Fibroblast of gingiva (primary cell): Measurements from ENCODE around the gene CDH4.
"Not testable (repeated sequence)": the region's sequence is repeated elsewhere in the genome, so short reads cannot be mapped to it uniquely, and the experiment has no call there.

Source experiments
- DNase-seq: peaks from one replicate; pipeline ENCODE4 v3.0.0-alpha.2; 2011; ENCODE audit warnings: low read depth

CDH4 gene

GRCh38 chr20:61253640-61254511 lies 1.8 kb downstream of the CDH4 start:
- no peak for DNase-seq

- no peak for DNase-seq
Observed at GRCh38 chr20:61254881-61255626, 3.0 kb downstream of the CDH4 start.

GRCh38 chr20:61256365-61256764 lies 4.3 kb downstream of the CDH4 start:
- no peak for DNase-seq

- no peak for DNase-seq
Observed at GRCh38 chr20:61256824-61257223, 4.8 kb downstream of the CDH4 start.

- DNase-seq, result no peak
Observed at GRCh38 chr20:61257611-61258010, 5.5 kb downstream of the CDH4 start.

- DNase-seq, result no peak
Observed at GRCh38 chr20:61259741-61260140, 7.7 kb downstream of the CDH4 start.

- DNase-seq, result no peak
Observed at GRCh38 chr20:61260905-61261304, 8.8 kb downstream of the CDH4 start.

- DNase-seq, result no peak
Observed at GRCh38 chr20:61262036-61262435, 10.0 kb downstream of the CDH4 start.

- no peak for DNase-seq
Observed at GRCh38 chr20:61262514-61262913, 10.5 kb downstream of the CDH4 start.

- DNase-seq, result no peak
Observed at GRCh38 chr20:61263084-61263695, 11.1 kb downstream of the CDH4 start.

- no peak for DNase-seq
Observed at GRCh38 chr20:61263938-61264337, 11.9 kb downstream of the CDH4 start.

- no peak for DNase-seq
Observed at GRCh38 chr20:61267241-61267640, 15.2 kb downstream of the CDH4 start.

- no peak for DNase-seq
Observed at GRCh38 chr20:61268024-61268423, 16.0 kb downstream of the CDH4 start.

GRCh38 chr20:61271312-61272231 lies 19.5 kb downstream of the CDH4 start:
- no peak for DNase-seq

- not testable (repeated sequence) for DNase-seq
Observed at GRCh38 chr20:61273024-61273423, 21.0 kb downstream of the CDH4 start.

- DNase-seq, result not testable (repeated sequence)
Observed at GRCh38 chr20:61273666-61274065, 21.6 kb downstream of the CDH4 start.

- no peak for DNase-seq
Observed at GRCh38 chr20:61274326-61274725, 22.3 kb downstream of the CDH4 start.

GRCh38 chr20:61278296-61278695 lies 26.2 kb downstream of the CDH4 start:
- DNase-seq, result no peak

- no peak for DNase-seq
Observed at GRCh38 chr20:61279621-61280150, 27.6 kb downstream of the CDH4 start.

GRCh38 chr20:61280217-61280980 lies 28.3 kb downstream of the CDH4 start:
- DNase-seq, result no peak
